Osteoblast (primary cell): Measurements from ENCODE around the gene PLCH2. TPM values are rescaled to one million over a fixed set of nuclear protein-coding genes. Genes with fewer than 3 reads are reported as not detected.

Source experiments
- DNase-seq: peaks from one replicate; pipeline ENCODE4 v3.0.0; 2011; ENCODE audit warnings: low spot score, mixed read lengths; ENCODE audit not compliant: insufficient read length; ENCODE audit errors: missing footprints
- H2AFZ ChIP-seq: 2 replicates; pipeline ENCODE4 v1.6.0; 2011; ENCODE audit warnings: mild to moderate bottlenecking, low read length
- H3K27ac ChIP-seq: 2 replicates; pipeline ENCODE4 v1.5.1; 2011; ENCODE audit warnings: mild to moderate bottlenecking, low read depth, low read length, moderate library complexity
- H3K27me3 ChIP-seq: 2 replicates; pipeline ENCODE4 v1.6.0; 2012; ENCODE audit warnings: mild to moderate bottlenecking, control low read depth, inconsistent platforms, low read length, moderate library complexity; ENCODE audit not compliant: insufficient read depth
- H3K36me3 ChIP-seq: 2 replicates; pipeline ENCODE4 v1.5.1; 2011; ENCODE audit warnings: mild to moderate bottlenecking, low read length, control low read depth, moderate library complexity; ENCODE audit not compliant: insufficient read depth
- H3K4me1 ChIP-seq: 2 replicates; pipeline ENCODE4 v1.5.1; 2011; ENCODE audit warnings: mild to moderate bottlenecking, low read length, control low read depth, moderate library complexity; ENCODE audit not compliant: insufficient read depth
- H3K4me2 ChIP-seq: 2 replicates; pipeline ENCODE4 v1.6.0; 2011; ENCODE audit warnings: mild to moderate bottlenecking, low read length; ENCODE audit not compliant: insufficient read depth
- H3K4me3 ChIP-seq: fragments of 200-600 bp; sonication (generic); 3 replicates; pipeline ENCODE4 v1.5.1; 2012; ENCODE audit warnings: mild to moderate bottlenecking, low read length, inconsistent platforms; ENCODE audit not compliant: insufficient read depth
- H3K79me2 ChIP-seq: 2 replicates; pipeline ENCODE4 v1.6.0; 2012; ENCODE audit warnings: mild to moderate bottlenecking, low read length, control low read depth, inconsistent platforms; ENCODE audit not compliant: insufficient read depth
- H3K9me3 ChIP-seq: 2 replicates; pipeline ENCODE4 v1.5.1; 2011; ENCODE audit warnings: low read depth, low read length, control low read depth
- H4K20me1 ChIP-seq: 2 replicates; pipeline ENCODE4 v1.6.0; 2012; ENCODE audit warnings: mild to moderate bottlenecking, low read length, control low read depth; ENCODE audit not compliant: insufficient read depth
- CTCF ChIP-seq: IDR thresholded peaks from 2 replicates; pipeline ENCODE4 v1.5.1; 2011; ENCODE audit warnings: mild to moderate bottlenecking, low read depth, low read length, moderate library complexity; ENCODE audit errors: extremely low read depth
- total RNA-seq: library from RNA; depleted of rRNA; stranded (reverse); fragments of >200 nt; gene quantifications from 2 replicates; pipeline ENCODE4 v1.2.3, GENCODE V29; 2012

The PLCH2 gene
- total RNA-seq, 1 donor, result under 0.01 TPM

DNA sequence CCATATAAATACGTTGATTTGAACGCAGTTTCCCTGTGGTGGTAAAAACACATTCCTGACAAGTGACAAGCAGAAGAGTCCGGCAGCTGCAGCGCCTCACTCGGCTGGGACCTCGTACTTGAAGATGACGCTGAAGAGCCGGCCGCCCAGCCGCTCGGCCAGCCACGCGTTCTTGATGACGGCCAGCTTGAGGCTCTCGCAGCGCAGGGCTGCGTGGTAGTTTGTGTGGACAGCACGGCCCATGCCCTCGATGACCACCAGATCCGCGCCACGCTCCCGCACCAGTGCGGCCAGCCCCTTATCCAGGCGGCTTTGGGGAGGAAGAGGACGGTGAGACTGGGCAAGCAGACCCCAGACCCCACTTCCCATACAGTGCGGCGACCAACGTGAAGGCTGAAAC, 32.7 kb downstream of the PLCH2 start:
- Histone ChIP-seq H3K27ac (no peak overlapping the region), H3K4me3 (no peak overlapping the region), H4K20me1 (peaks cover 5% of the 10 kb centered on the region), H3K36me3 (peaks cover 28% of the 10 kb centered on the region), H3K4me2 (no peak overlapping the region), H2AFZ (no peak overlapping the region), H3K9me3 (no peaks in the 10 kb centered on the region), H3K79me2 (no peaks in the 10 kb centered on the region), H3K27me3 (peaks cover 21% of the 10 kb centered on the region), H3K4me1 (no peaks in the 10 kb centered on the region)
- no peak for TF ChIP-seq CTCF
- no peak for DNase-seq

DNA sequence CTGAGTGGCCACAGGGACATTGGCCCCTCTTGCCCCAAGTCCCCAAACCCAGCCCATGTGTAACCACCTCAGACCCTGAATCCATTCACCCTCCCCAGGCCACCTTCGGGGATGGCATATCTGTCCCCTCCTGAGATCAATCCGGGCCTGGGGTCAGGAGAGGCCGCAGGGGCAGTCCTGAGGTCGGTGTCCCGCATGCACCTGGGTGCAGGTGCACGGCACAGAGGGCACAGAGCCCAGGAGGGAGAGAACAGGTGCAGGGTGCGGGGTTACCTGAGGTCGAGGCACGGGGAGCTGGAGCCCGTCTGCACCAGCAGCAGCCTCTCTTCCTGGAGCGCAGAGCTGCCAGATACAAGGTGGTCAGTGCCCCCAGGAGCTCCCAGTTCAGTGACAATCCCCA, 33.5 kb downstream of the PLCH2 start:
- no peaks in the 10 kb centered on the region for H3K79me2 ChIP-seq
- no peaks in the 10 kb centered on the region for H3K9me3 ChIP-seq
- TF ChIP-seq CTCF, result no peak
- H3K36me3 ChIP-seq, result peaks cover 28% of the 10 kb centered on the region
- H3K4me2 ChIP-seq, result no peak overlapping the region
- peaks cover 5% of the 10 kb centered on the region for H4K20me1 ChIP-seq
- H2AFZ ChIP-seq, result no peak overlapping the region
- H3K4me1 ChIP-seq, result no peaks in the 10 kb centered on the region
- H3K27me3 ChIP-seq, result peaks cover 14% of the 10 kb centered on the region
- H3K27ac ChIP-seq, result no peak overlapping the region
- no peak overlapping the region for H3K4me3 ChIP-seq
- no peak for DNase-seq

DNA sequence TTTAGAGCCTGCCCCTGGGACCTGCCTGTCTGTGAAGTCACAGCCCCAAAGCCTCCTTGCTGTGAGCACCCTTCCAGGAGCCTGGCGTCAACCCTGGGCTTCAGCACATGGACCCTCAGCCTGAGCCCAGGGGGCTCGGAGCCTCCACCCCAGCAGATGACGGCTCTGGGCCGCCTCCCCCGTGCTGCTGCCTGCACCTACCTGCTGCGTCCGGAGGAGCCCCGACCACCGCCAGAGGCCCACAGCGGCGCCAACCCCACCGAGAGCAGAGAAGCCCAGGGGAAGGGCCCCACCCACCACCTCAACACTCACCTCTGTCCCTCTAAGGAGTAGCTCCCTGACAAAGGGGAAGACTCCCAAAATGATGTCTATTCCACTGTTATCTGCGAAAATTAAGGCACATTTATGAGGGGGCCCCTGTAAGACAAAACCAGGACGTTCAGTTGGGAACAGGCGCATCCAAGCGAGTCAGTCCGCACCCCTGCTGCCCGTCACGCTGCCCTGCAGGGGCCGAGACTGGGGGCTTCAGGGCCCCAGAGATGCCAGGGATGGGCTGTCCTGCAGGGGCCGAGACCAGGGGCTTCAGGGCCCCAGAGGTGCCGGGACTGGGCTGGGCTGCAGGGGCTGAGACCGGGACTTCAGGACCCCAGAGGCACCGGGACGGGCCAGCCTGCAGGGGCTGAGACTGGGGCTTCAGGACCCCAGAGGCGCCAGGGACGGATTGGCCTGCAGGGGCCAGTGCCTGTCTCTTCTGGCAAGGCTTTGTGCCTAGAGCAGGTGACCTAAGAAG, 34.5 kb downstream of the PLCH2 start:
- Histone ChIP-seq H3K9me3 (no peaks in the 10 kb centered on the region), H3K4me3 (no peak overlapping the region), H3K27me3 (peaks cover 4% of the 10 kb centered on the region), H3K27ac (no peak overlapping the region), H3K79me2 (no peaks in the 10 kb centered on the region), H3K4me1 (no peaks in the 10 kb centered on the region), H4K20me1 (peaks cover 8% of the 10 kb centered on the region), H3K4me2 (no peak overlapping the region), H3K36me3 (peaks cover 31% of the 10 kb centered on the region), H2AFZ (no peak overlapping the region)
- TF ChIP-seq CTCF, result no peak
- no peak for DNase-seq

GRCh38 chr1:2512862-2513421, 36.9 kb downstream of the PLCH2 start:
- H3K4me1 ChIP-seq, result no peaks in the 10 kb centered on the region
- no peaks in the 10 kb centered on the region for H3K27me3 ChIP-seq
- no peaks in the 10 kb centered on the region for H3K9me3 ChIP-seq
- H2AFZ ChIP-seq, result no peak overlapping the region
- H3K27ac ChIP-seq, result no peak overlapping the region
- H3K79me2 ChIP-seq, result no peaks in the 10 kb centered on the region
- peaks cover 39% of the 10 kb centered on the region for H3K36me3 ChIP-seq
- no peak overlapping the region for H3K4me3 ChIP-seq
- no peak overlapping the region for H3K4me2 ChIP-seq
- H4K20me1 ChIP-seq, result peaks cover 3% of the 10 kb centered on the region
- TF ChIP-seq CTCF, result no peak
- DNase-seq, result no peak
